ENCODE data around the gene SMG6. TPM values are rescaled to one million over a fixed set of nuclear protein-coding genes. Genes with fewer than 3 reads are reported as not detected.

Gene SMG6
- total and polyA plus RNA-seq, 2 of the 13 experiments (the other 11 are each of a cell fraction or from before 2014, with no cell fraction given): 4.6 to 14.6 TPM

DNA sequence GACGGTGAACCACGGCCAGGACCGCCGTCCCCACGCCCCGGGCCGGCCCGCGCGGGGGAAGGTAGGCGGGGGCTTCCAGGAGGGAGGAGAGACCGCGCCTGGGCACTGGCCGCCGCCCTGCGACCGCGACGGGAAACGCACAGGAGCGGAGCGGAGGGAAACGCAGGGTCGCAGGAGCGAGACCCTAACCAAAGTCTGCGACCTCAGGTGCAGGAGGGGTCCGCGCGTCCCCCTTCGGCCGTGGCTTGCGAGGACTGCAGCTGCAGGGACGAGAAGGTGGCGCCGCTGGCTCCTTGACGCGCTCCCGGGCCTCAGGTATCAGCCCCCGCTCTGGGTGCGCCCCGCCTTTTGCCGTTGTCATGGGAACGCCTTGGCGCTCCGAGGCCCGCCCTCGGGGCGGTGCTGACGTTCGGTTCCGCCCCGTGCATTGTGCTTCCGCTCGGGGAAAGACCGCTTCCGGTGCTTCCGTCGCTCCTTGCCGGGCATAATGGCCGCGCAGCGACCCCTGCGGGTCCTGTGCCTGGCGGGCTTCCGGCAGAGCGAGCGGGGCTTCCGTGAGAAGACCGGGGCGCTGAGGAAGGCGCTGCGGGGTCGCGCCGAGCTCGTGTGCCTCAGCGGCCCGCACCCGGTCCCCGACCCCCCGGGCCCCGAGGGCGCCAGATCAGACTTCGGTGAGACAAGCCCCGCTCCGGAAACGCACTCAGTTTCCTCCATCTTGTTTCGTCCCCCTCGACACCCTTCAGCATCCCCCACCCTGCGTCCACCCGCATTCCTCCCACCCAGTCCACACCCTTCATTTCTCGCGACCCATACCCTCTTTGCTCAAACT lies 261.8 kb downstream of the SMG6 start, which contains the start of gene OVCA2 (continued):
- TF ChIP-seq, protein P1, sequence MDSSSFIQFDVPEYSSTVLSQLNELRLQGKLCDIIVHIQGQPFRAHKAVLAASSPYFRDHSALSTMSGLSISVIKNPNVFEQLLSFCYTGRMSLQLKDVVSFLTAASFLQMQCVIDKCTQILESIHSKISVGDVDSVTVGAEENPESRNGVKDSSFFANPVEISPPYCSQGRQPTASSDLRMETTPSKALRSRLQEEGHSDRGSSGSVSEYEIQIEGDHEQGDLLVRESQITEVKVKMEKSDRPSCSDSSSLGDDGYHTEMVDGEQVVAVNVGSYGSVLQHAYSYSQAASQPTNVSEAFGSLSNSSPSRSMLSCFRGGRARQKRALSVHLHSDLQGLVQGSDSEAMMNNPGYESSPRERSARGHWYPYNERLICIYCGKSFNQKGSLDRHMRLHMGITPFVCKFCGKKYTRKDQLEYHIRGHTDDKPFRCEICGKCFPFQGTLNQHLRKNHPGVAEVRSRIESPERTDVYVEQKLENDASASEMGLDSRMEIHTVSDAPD (CRISPR knock-in tag; IDR thresholded peaks at IDR 0.05): no peak
- TF ChIP-seq, protein P2, sequence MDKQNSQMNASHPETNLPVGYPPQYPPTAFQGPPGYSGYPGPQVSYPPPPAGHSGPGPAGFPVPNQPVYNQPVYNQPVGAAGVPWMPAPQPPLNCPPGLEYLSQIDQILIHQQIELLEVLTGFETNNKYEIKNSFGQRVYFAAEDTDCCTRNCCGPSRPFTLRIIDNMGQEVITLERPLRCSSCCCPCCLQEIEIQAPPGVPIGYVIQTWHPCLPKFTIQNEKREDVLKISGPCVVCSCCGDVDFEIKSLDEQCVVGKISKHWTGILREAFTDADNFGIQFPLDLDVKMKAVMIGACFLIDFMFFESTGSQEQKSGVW (CRISPR knock-in tag; IDR thresholded peaks at IDR 0.05; ENCODE audit: borderline replicate concordance): no peak
- TF ChIP-seq, protein P3, sequence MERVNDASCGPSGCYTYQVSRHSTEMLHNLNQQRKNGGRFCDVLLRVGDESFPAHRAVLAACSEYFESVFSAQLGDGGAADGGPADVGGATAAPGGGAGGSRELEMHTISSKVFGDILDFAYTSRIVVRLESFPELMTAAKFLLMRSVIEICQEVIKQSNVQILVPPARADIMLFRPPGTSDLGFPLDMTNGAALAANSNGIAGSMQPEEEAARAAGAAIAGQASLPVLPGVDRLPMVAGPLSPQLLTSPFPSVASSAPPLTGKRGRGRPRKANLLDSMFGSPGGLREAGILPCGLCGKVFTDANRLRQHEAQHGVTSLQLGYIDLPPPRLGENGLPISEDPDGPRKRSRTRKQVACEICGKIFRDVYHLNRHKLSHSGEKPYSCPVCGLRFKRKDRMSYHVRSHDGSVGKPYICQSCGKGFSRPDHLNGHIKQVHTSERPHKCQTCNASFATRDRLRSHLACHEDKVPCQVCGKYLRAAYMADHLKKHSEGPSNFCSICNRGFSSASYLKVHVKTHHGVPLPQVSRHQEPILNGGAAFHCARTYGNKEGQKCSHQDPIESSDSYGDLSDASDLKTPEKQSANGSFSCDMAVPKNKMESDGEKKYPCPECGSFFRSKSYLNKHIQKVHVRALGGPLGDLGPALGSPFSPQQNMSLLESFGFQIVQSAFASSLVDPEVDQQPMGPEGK (CRISPR knock-in tag; IDR thresholded peaks at IDR 0.05): no peak; the same call in 1 of the 2 replicates
- TF ChIP-seq RBM22 (optimal IDR thresholded peaks at IDR 0.05; ENCODE audit: low read length) (peak; percentile 70), PLRG1 (conservative IDR thresholded peaks at IDR 0.05) (no peak), ZMYM2 (CRISPR knock-in tag; IDR thresholded peaks at IDR 0.05) (no peak), POLR2G (IDR thresholded peaks at IDR 0.05; ENCODE audit: low read depth, low read length) (peak; percentile 86), ATF7 (IDR thresholded peaks at IDR 0.05) (no peak), ATF7 (CRISPR knock-in tag; IDR thresholded peaks at IDR 0.05) (no peak), PAX8 (CRISPR knock-in tag; IDR thresholded peaks at IDR 0.05; ENCODE audit: borderline replicate concordance) (no peak), ZFP36L1 (CRISPR knock-in tag; IDR thresholded peaks at IDR 0.05) (no peak), NR2F1 (CRISPR knock-in tag; IDR thresholded peaks at IDR 0.05) (no peak), ZFP62 (CRISPR knock-in tag; IDR thresholded peaks at IDR 0.05) (no peak), FOXA1 (IDR thresholded peaks at IDR 0.05) (no peak), FOXA1 (CRISPR knock-in tag; IDR thresholded peaks at IDR 0.05) (no peak), ZNF629 (CRISPR knock-in tag; conservative IDR thresholded peaks at IDR 0.05) (no peak), MED13 (CRISPR knock-in tag; IDR thresholded peaks at IDR 0.05) (no peak), ZNF230 (CRISPR knock-in tag; IDR thresholded peaks at IDR 0.05) (no peak), SP1 (IDR thresholded peaks at IDR 0.05) (no peak), SP1 (CRISPR knock-in tag; IDR thresholded peaks at IDR 0.05) (peak; percentile 88), MXI1 (IDR thresholded peaks at IDR 0.05; ENCODE audit: borderline replicate concordance, low read depth, low read length) (peak; percentile 97), ZNF788 (CRISPR knock-in tag; IDR thresholded peaks at IDR 0.05; ENCODE audit: borderline replicate concordance) (peak; percentile 62; the same call in 1 of the 2 replicates)
- TF ChIP-seq, protein P4, sequence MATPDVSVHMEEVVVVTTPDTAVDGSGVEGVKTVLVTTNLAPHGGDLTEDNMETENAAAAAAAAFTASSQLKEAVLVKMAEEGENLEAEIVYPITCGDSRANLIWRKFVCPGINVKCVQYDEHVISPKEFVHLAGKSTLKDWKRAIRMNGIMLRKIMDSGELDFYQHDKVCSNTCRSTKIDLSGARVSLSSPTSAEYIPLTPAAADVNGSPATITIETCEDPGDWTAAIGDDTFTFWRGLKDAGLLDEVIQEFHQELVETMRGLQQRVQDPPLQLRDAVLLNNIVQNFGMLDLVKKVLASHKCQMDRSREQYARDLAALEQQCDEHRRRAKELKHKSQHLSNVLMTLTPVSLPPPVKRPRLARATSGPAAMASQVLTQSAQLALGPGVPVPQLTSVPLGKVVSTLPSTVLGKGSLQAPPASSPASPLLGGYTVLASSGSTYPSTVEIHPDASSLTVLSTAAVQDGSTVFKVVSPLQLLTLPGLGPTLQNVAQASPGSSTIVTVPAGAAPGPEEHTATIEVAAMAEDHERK (CRISPR knock-in tag; IDR thresholded peaks at IDR 0.05; ENCODE audit: low read depth): 0 out of 2 replicates have a peak, but pooled peaks have one; percentile 53
- TF ChIP-seq, protein P5, sequence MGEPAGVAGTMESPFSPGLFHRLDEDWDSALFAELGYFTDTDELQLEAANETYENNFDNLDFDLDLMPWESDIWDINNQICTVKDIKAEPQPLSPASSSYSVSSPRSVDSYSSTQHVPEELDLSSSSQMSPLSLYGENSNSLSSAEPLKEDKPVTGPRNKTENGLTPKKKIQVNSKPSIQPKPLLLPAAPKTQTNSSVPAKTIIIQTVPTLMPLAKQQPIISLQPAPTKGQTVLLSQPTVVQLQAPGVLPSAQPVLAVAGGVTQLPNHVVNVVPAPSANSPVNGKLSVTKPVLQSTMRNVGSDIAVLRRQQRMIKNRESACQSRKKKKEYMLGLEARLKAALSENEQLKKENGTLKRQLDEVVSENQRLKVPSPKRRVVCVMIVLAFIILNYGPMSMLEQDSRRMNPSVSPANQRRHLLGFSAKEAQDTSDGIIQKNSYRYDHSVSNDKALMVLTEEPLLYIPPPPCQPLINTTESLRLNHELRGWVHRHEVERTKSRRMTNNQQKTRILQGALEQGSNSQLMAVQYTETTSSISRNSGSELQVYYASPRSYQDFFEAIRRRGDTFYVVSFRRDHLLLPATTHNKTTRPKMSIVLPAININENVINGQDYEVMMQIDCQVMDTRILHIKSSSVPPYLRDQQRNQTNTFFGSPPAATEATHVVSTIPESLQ (CRISPR knock-in tag; conservative IDR thresholded peaks at IDR 0.05): peak; percentile 64; the same call in 1 of the 2 replicates

Data from HepG2 (cell line).